Natural killer cell (primary cell): ENCODE results near the gene PHTF2. TPM values are rescaled to one million over a fixed set of nuclear protein-coding genes. Genes with fewer than 3 reads are reported as not detected.
A peak's percentile ranks its signal among the peaks of the same experiment; 100 is the strongest.
"Not testable (repeated sequence)": the region's sequence is repeated elsewhere in the genome, so short reads cannot be mapped to it uniquely, and the experiment has no call there.

Experiments used
- ATAC-seq, 3 donors: fragments of 150-1000 bp in 2 of 3; fragments of 200-7000 bp in 1 of 3; cut with Tn5 transposase; 1 replicate in 1 of 3; 2 replicates in 2 of 3; pipeline ENCODE4 v1.10.0; 2021; ENCODE audit warnings: mild to moderate bottlenecking in 2 of 3, moderate library complexity in 2 of 3
- DNase-seq, 2 donors: peaks; one replicate each; pipeline versions ENCODE4 v3.0.0 to v3.0.0-alpha.2; 2013 to 2021; ENCODE audit warnings: mixed read lengths in 1 of 2
- H3K27ac ChIP-seq: one replicate; pipeline ENCODE4 v1.5.1; 2013; ENCODE audit warnings: mild to moderate bottlenecking, low read length
- H3K27me3 ChIP-seq: one replicate; pipeline ENCODE4 v1.6.1; 2013; ENCODE audit warnings: low read length; ENCODE audit not compliant: control insufficient read depth, insufficient read depth
- H3K36me3 ChIP-seq: one replicate; pipeline ENCODE4 v1.6.1; 2013; ENCODE audit warnings: low read length; ENCODE audit not compliant: control insufficient read depth, insufficient read depth
- H3K4me1 ChIP-seq: one replicate; pipeline ENCODE4 v1.6.1; 2013; ENCODE audit warnings: low read length; ENCODE audit not compliant: control insufficient read depth, insufficient read depth
- H3K4me3 ChIP-seq: one replicate; pipeline ENCODE4 v1.5.1; 2013; ENCODE audit warnings: low read length
- H3K9me3 ChIP-seq: one replicate; pipeline ENCODE4 v1.6.1; 2013; ENCODE audit warnings: low read length; ENCODE audit not compliant: control insufficient read depth, insufficient read depth
- H3K27ac Mint-ChIP-seq, 2 donors: one replicate each; pipeline ENCODE4 v1.8.0; 2022; ENCODE audit warnings: mild to moderate bottlenecking in 2 of 2, mixed read lengths in 2 of 2, moderate library complexity in 1 of 2
- H3K27me3 Mint-ChIP-seq, 2 donors: one replicate each; pipeline ENCODE4 v1.8.0; 2022; ENCODE audit warnings: low read depth in 2 of 2, mixed read lengths in 2 of 2
- H3K36me3 Mint-ChIP-seq: one replicate; pipeline ENCODE4 v1.8.0; 2022; ENCODE audit warnings: mixed read lengths
- H3K4me1 Mint-ChIP-seq, 2 donors: one replicate each; pipeline ENCODE4 v1.8.0; 2022; ENCODE audit warnings: mixed read lengths in 2 of 2
- H3K4me3 Mint-ChIP-seq: one replicate; pipeline ENCODE4 v1.8.0; 2022; ENCODE audit warnings: mild to moderate bottlenecking, moderate library complexity, mixed read lengths
- H3K9me3 Mint-ChIP-seq, 2 donors: one replicate each; pipeline ENCODE4 v1.8.0; 2022; ENCODE audit warnings: mixed read lengths in 2 of 2
- CTCF ChIP-seq: fragments of 200-600 bp; IDR thresholded peaks from one replicate; pipeline ENCODE4 v1.8.0; 2022; ENCODE audit warnings: antibody characterized with exemption
- WGBS: methylation state at CpG from one replicate; pipeline ENCODE4 v1.1.7; 2013; ENCODE audit warnings: missing lambda C conversion rate; ENCODE audit not compliant: insufficient coverage; 5-methylcytosine and 5-hydroxymethylcytosine counted together
- intact Hi-C: fragments of 100-400 bp; cut with micrococcal nuclease; formaldehyde crosslinking; loops from one replicate; pipeline ENCODE4 v1.14.2; 2022
- total RNA-seq, 4 donors: library from RNA; stranded (reverse); fragments of 120-200 nt in 1 of 4; gene quantifications; one replicate each; pipeline versions ENCODE4 v1.2.3 to v1.2.4, GENCODE V29; 2013 to 2022

Gene PHTF2
- total RNA-seq, 3 donors from 2014 or later (not counting 1 experiment from before 2014, with no cell fraction given), result 23.1 to 26.9 (median 26.4) TPM

- DNase-seq (no peak), ATAC-seq (no peak)
- Histone ChIP-seq H3K4me1 (no peaks in the 10 kb centered on the region), H3K27ac (no peak overlapping the region), H3K9me3 (no peaks in the 10 kb centered on the region), H3K27me3 (no peaks in the 10 kb centered on the region), H3K4me3 (no peak overlapping the region), H3K36me3 (peaks cover 38% of the 10 kb centered on the region)
- Mint-ChIP-seq H3K27me3 (no peaks in the 10 kb centered on the region), H3K4me3 (no peak overlapping the region), H3K36me3 (peaks cover 9% of the 10 kb centered on the region), H3K27ac (no peak overlapping the region), H3K4me1 (peaks cover 5 to 15% of the 10 kb centered on the region in 2 donors), H3K9me3 (no peaks in the 10 kb centered on the region)
- no CpG with 5 or more reads among the region's 1 CpG for WGBS
- TF ChIP-seq CTCF, result no peak
- intact Hi-C loops, result no loop called here
Measured at GRCh38 chr7:77783111-77783510, 15.5 kb upstream of the PHTF2 start.

- 100% methylated on average over 2 of the region's 3 CpGs for WGBS
- TF ChIP-seq CTCF, result no peak
- H3K36me3 ChIP-seq, result peaks cover 34% of the 10 kb centered on the region
- H3K4me3 Mint-ChIP-seq, result no peak overlapping the region
- no peaks in the 10 kb centered on the region for H3K27me3 ChIP-seq
- no peak for DNase-seq
- H3K4me1 ChIP-seq, result no peaks in the 10 kb centered on the region
- no peaks in the 10 kb centered on the region for H3K9me3 Mint-ChIP-seq
- no peaks in the 10 kb centered on the region for H3K27me3 Mint-ChIP-seq
- no peaks in the 10 kb centered on the region for H3K9me3 ChIP-seq
- intact Hi-C loops, result no loop called here
- no peak overlapping the region for H3K27ac Mint-ChIP-seq
- H3K4me1 Mint-ChIP-seq, result peaks cover 5 to 17% of the 10 kb centered on the region in 2 donors
- H3K27ac ChIP-seq, result no peak overlapping the region
- H3K36me3 Mint-ChIP-seq, result peaks cover 9% of the 10 kb centered on the region
- H3K4me3 ChIP-seq, result no peak overlapping the region
- no peak for ATAC-seq
Measured at GRCh38 chr7:77783545-77783944, 15.0 kb upstream of the PHTF2 start.

- H3K4me3 Mint-ChIP-seq, H3K9me3 ChIP-seq, ATAC-seq, H3K27me3 Mint-ChIP-seq, H3K9me3 Mint-ChIP-seq, H3K4me1 ChIP-seq, H3K4me3 ChIP-seq, intact Hi-C loops, H3K36me3 Mint-ChIP-seq, H3K27me3 ChIP-seq, DNase-seq, H3K27ac ChIP-seq: not testable (repeated sequence)
- 92% methylated on average over 9 of the region's 10 CpGs for WGBS
- H3K27ac Mint-ChIP-seq, result peak overlapping the region in 1 of 2 donors; percentile 7
- peaks cover 5 to 22% of the 10 kb centered on the region in 2 donors for H3K4me1 Mint-ChIP-seq
- peaks cover 26% of the 10 kb centered on the region for H3K36me3 ChIP-seq
Measured at GRCh38 chr7:77784426-77784825, 14.1 kb upstream of the PHTF2 start.

GRCh38 chr7:77786018-77786417 is 12.6 kb upstream of the PHTF2 start:
- H3K27me3 ChIP-seq, result no peaks in the 10 kb centered on the region
- no peaks in the 10 kb centered on the region for H3K9me3 ChIP-seq
- no peak for ATAC-seq
- peaks cover 13% of the 10 kb centered on the region for H3K36me3 ChIP-seq
- WGBS, result 100% methylated on average over 3 of the region's 3 CpGs
- H3K27ac ChIP-seq, result no peak overlapping the region
- no peak overlapping the region for H3K4me3 Mint-ChIP-seq
- H3K9me3 Mint-ChIP-seq, result no peaks in the 10 kb centered on the region
- no peaks in the 10 kb centered on the region for H3K4me1 ChIP-seq
- H3K4me3 ChIP-seq, result no peak overlapping the region
- no peaks in the 10 kb centered on the region for H3K27me3 Mint-ChIP-seq
- H3K36me3 Mint-ChIP-seq, result peaks cover 9% of the 10 kb centered on the region
- intact Hi-C loops, result no loop called here
- peaks cover under 1 to 16% of the 10 kb centered on the region in 2 donors for H3K4me1 Mint-ChIP-seq
- H3K27ac Mint-ChIP-seq, result no peak overlapping the region
- TF ChIP-seq CTCF, result no peak
- no peak for DNase-seq
